Right hindlimb (tissue), 1 donor: ENCODE measurements around the gene LSM6.

Experiments used
- DNase-seq: peaks from one replicate; pipeline ENCODE4 v3.0.0-alpha.2; 2018

LSM6 gene

GRCh38 chr4:146175541-146176453, at the start of gene LSM6:
TSS of gene LSM6 (plus strand) at chr4:146175718. CDS start at chr4:146182922, 7,204 bp downstream.
- peak; percentile 93 for DNase-seq

GRCh38 chr4:146132445-146132844, 43.1 kb upstream of the LSM6 start:
- DNase-seq: no peak

- peak; percentile 59 for DNase-seq
Measured at GRCh38 chr4:146134761-146135445, 40.6 kb upstream of the LSM6 start.

- no peak for DNase-seq
Measured at GRCh38 chr4:146135941-146136340, 39.6 kb upstream of the LSM6 start.

DNA sequence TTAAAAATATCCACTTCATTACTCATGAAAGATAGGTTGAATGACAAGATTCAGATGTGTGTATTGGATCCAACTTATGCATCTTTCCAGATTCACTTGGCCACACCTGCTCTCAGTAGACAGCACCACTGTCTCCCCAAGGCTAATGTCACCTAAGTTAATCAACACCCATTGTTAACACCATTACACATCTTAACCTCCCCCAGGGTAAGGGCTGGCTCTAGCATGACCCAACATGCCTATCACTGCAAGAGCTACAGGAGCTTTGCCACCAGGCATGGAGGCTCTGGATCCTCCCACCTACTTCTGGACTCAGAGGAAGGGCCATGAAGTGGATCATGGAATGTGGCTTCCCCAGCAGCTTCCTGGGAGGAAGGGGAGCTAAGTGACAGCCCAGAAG, 32.8 kb upstream of the LSM6 start:
- DNase-seq: no peak

DNA sequence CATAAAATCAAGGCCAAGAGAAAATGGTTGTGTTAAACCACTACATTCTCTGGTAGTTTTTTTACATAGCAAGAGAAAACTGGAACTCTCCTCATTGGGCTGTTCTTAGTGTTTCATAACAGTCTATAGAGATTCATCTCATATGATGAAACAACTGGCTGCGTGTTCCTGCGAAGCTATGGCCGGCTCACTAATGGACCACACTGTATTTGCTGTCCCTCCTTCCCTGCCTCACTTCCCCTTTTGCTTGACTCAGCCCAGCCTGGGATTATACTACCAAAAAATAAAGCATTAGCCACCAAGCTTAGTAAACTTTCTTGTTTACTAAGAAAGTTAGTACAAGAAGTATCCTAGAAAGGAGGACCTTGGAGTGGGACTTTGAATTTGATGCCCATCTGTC, 31.6 kb upstream of the LSM6 start:
- no peak for DNase-seq

- no peak for DNase-seq
Measured at GRCh38 chr4:146146918-146147317, 28.6 kb upstream of the LSM6 start.

GRCh38 chr4:146148021-146148420, 27.5 kb upstream of the LSM6 start:
- no peak for DNase-seq

GRCh38 chr4:146154057-146154456, 21.5 kb upstream of the LSM6 start:
- DNase-seq: no peak

GRCh38 chr4:146155152-146155724, 20.3 kb upstream of the LSM6 start:
- DNase-seq: no peak

- no peak for DNase-seq
Measured at GRCh38 chr4:146158036-146158745, 17.3 kb upstream of the LSM6 start.

- no peak for DNase-seq
Measured at GRCh38 chr4:146159384-146160058, 16.0 kb upstream of the LSM6 start.

DNA sequence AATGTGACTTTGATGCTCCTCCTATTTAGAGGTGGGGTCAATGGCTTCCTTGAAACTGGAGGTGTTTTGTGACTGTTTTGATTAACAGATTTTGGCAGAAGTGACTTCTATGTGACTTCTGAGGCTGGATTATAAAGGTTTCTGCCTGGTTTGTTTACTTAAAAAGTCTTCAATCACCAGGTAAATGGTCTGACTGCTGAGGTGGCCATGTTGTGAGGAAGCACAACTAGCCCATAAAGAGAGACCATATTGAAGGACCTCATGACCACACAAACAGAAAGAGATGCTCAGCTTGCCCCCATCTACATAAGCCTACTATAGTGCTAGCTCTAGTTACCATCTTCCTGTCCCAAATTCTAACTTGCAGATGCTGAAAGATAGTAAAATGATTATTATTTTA, 14.3 kb upstream of the LSM6 start:
- DNase-seq: no peak

DNA sequence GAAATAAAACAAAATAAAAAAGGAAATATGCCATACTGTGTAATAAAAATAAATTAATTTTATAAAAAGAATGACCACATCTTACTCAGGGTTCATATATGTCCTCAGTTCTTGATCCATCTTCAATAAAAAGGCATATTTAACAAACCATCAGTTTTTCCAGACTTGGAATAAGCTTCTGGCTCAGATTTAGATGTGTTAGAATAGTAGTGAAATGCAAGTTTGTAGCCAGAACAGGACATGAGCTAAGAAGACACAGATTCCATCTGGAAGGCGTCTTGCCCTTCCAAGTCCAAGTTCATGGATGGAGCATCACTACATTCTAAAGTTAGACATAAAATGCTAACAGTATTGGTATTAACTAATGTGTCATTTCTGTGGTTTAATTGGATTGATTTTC, 10.3 kb upstream of the LSM6 start:
- DNase-seq: no peak

DNA sequence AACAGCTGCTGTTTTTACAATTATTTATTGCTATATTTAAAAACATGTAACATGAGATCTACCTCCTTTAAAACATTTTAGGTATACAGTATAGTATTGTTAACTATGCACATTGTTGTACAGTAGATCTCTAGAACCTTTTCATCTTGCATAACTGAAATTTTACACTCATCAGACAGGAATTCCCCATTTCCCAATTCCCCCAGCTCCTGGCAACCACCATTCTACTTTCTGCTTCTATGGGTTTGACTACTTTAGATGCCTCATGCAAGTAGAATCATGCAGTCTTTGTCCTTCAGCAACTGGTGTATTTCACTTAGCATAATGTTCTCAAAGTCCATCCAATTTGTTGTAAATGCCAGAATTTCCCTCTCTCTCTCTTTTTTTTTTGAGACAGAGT, 9.7 kb upstream of the LSM6 start:
- no peak for DNase-seq

GRCh38 chr4:146170149-146170548, 5.4 kb upstream of the LSM6 start:
- no peak for DNase-seq

DNA sequence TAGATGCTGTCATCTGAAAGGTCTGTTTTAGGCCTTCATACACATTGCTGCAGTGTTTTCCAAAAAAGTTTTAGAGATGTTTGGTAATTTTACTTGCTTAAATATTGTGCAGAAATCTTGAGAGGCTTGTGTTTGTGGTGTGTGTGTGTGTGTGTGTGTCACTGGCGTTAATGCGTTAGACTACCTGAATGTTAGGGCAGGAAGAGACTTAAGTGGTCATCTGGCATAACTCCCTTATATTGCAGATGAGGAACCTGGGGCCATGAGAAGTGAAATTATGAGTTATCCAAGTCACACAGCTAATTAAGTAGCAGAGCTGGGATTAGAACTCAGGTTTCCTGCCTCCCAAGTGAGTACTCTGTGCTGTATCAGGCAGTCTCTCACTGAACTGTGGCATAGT, 1.4 kb downstream of the LSM6 start:
- DNase-seq: no peak

- DNase-seq: no peak
Measured at GRCh38 chr4:146178126-146178525, 2.6 kb downstream of the LSM6 start.

- DNase-seq: no peak
Measured at GRCh38 chr4:146179784-146180370, 4.4 kb downstream of the LSM6 start.

GRCh38 chr4:146182443-146182842, 6.9 kb downstream of the LSM6 start:
- DNase-seq: no peak

GRCh38 chr4:146183209-146183608, 7.7 kb downstream of the LSM6 start:
- no peak for DNase-seq

DNA sequence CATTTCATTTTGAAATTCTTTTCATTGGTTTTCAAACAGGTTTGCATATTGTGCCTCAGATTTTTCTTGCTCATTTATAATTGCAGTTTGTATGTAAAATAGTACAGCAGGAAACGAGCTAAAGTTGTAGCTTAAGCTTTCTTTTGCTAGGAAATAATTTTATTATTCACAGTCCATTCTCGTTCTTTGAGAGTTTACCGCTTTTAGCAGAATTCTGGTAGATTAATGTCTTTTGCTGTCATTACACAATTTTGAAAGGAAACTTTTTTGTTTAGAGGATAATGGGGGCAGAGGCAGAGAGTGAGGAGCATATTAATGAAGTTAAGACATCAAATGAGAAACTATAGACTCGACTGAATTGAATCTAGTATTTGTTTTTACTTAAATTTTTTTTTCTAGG, 10.5 kb downstream of the LSM6 start:
- no peak for DNase-seq
